HepG2 (cell line): Measurements from ENCODE around the gene TRIM10. TPM values are rescaled to one million over a fixed set of nuclear protein-coding genes. Genes with fewer than 3 reads are reported as not detected.

Experiments
- CCDC6 ChIP-seq: sonication (generic); formaldehyde crosslinking; IDR thresholded peaks from 2 replicates; pipeline ENCODE4 v1.8.1; 2022; ENCODE audit warnings: mild to moderate bottlenecking, missing genetic modification reagents, moderate library complexity
- CHD2 ChIP-seq: IDR thresholded peaks from 2 replicates; pipeline ENCODE4 v1.6.1; 2011; ENCODE audit warnings: low read depth, low read length, improper control_type of control experiment
- CHD4 ChIP-seq: fragments of 200-600 bp; sonication (generic); IDR thresholded peaks from 2 replicates; pipeline ENCODE4 v1.7.0; 2017; ENCODE audit warnings: mild to moderate bottlenecking, low read length, borderline replicate concordance
- CREBL2 ChIP-seq: sonication (generic); formaldehyde crosslinking; IDR thresholded peaks from 2 replicates; pipeline ENCODE4 v1.8.1; 2023; ENCODE audit warnings: missing genetic modification reagents, mild to moderate bottlenecking, borderline replicate concordance
- ISX ChIP-seq: sonication (generic); formaldehyde crosslinking; conservative IDR thresholded peaks from 2 replicates; pipeline ENCODE4 v1.5.0; 2020; ENCODE audit warnings: missing genetic modification reagents
- MAFK ChIP-seq, 2 experiments: IDR thresholded peaks in 1 of 2; conservative IDR thresholded peaks in 1 of 2; 2 replicates each; pipeline ENCODE4 v1.6.1; 2011; ENCODE audit warnings: improper control_type of control experiment in 2 of 2, low read length in 2 of 2
- MEF2D ChIP-seq: sonication (generic); formaldehyde crosslinking; IDR thresholded peaks from 2 replicates; pipeline ENCODE4 v1.5.1; 2020; ENCODE audit warnings: mild to moderate bottlenecking, missing genetic modification reagents
- NBN ChIP-seq: fragments of 450-650 bp; conservative IDR thresholded peaks from 2 replicates; pipeline ENCODE4 v1.6.1; 2017
- NFE2L1 ChIP-seq: sonication (generic); formaldehyde crosslinking; IDR thresholded peaks from 2 replicates; pipeline ENCODE4 v1.4.0; 2020; ENCODE audit warnings: missing genetic modification reagents, mild to moderate bottlenecking, borderline replicate concordance
- NONO ChIP-seq, 2 experiments: fragments of 450-650 bp in 1 of 2; sonication (generic) in 1 of 2; formaldehyde crosslinking in 1 of 2; IDR thresholded peaks in 1 of 2; conservative IDR thresholded peaks in 1 of 2; 2 replicates each; pipeline versions ENCODE4 v1.6.1 to v1.8.0; 2017 to 2022; ENCODE audit warnings: mild to moderate bottlenecking in 1 of 2, missing genetic modification reagents in 1 of 2, moderate library complexity in 1 of 2
- PTBP1 ChIP-seq: fragments of 200-400 bp; formaldehyde crosslinking; IDR thresholded peaks from 2 replicates; pipeline ENCODE4 v1.6.1; 2018; ENCODE audit warnings: low read length, low read depth; ENCODE audit not compliant: poor library complexity, severe bottlenecking
- REPIN1 ChIP-seq: sonication (generic); formaldehyde crosslinking; IDR thresholded peaks from 2 replicates; pipeline ENCODE4 v1.8.0; 2022; ENCODE audit warnings: missing genetic modification reagents, low read depth, mild to moderate bottlenecking, borderline replicate concordance
- RORA ChIP-seq: sonication (generic); formaldehyde crosslinking; IDR thresholded peaks from 2 replicates; pipeline ENCODE4 v1.5.0; 2020; ENCODE audit warnings: mild to moderate bottlenecking, missing genetic modification reagents, moderate library complexity
- ZC3H13 ChIP-seq: sonication (generic); formaldehyde crosslinking; IDR thresholded peaks from 2 replicates; pipeline ENCODE4 v1.8.1; 2023; ENCODE audit warnings: mild to moderate bottlenecking, missing genetic modification reagents, moderate library complexity
- ZFP82 ChIP-seq: sonication (generic); formaldehyde crosslinking; IDR thresholded peaks from 2 replicates; pipeline ENCODE4 v1.5.1; 2020; ENCODE audit warnings: mild to moderate bottlenecking, missing genetic modification reagents, borderline replicate concordance
- ZNF230 ChIP-seq: sonication (generic); formaldehyde crosslinking; IDR thresholded peaks from 2 replicates; pipeline ENCODE4 v1.4.0; 2020; ENCODE audit warnings: mild to moderate bottlenecking, missing genetic modification reagents
- ZNF468 ChIP-seq: sonication (generic); formaldehyde crosslinking; IDR thresholded peaks from 2 replicates; pipeline ENCODE4 v1.8.0; 2022; ENCODE audit warnings: mild to moderate bottlenecking, moderate library complexity, missing genetic modification reagents
- ZNF543 ChIP-seq: sonication (generic); formaldehyde crosslinking; IDR thresholded peaks from 2 replicates; pipeline ENCODE4 v1.4.0; 2020; ENCODE audit warnings: mild to moderate bottlenecking, missing genetic modification reagents
- ZSCAN31 ChIP-seq: sonication (generic); formaldehyde crosslinking; IDR thresholded peaks from 2 replicates; pipeline ENCODE4 v1.5.0; 2020; ENCODE audit warnings: low read depth, mild to moderate bottlenecking, missing genetic modification reagents
- polyA plus RNA-seq, 8 experiments: library from polyadenylated mRNA; depleted of rRNA in 3 of 8; stranded (reverse) in 7 of 8; unstranded in 1 of 8; fragments of >200 nt; fragmentation: Illumina TruSeq in 4 of 8; extraction: Trizol in 4 of 8; gene quantifications; 2 replicates each; pipeline versions ENCODE4 v1.2.1 to v1.2.3, GENCODE V29; 2011 to 2016; ENCODE audit warnings: low read depth in 4 of 8, missing spikeins in 1 of 8, mixed read lengths in 1 of 8; ENCODE audit not compliant: insufficient read depth in 1 of 8
- total RNA-seq, 5 experiments: library from RNA; depleted of rRNA; stranded (reverse); fragments of >200 nt; fragmentation: Illumina TruSeq; extraction: Trizol; gene quantifications; 2 replicates each; pipeline ENCODE4 v1.2.3, GENCODE V29; 2016; ENCODE audit warnings: low read depth in 1 of 5
- TF ChIP-seq, protein P1 (sequence below): sonication (generic); formaldehyde crosslinking; IDR thresholded peaks from 2 replicates; pipeline ENCODE4 v1.9.0; 2021; ENCODE audit warnings: missing genetic modification reagents, borderline replicate concordance
- TF ChIP-seq, protein P2 (sequence below): sonication (generic); formaldehyde crosslinking; IDR thresholded peaks from 2 replicates; pipeline ENCODE4 v1.5.1; 2020; ENCODE audit warnings: mild to moderate bottlenecking, missing genetic modification reagents, borderline replicate concordance

Gene TRIM10
- total and polyA plus RNA-seq, 2 of the 13 experiments (the other 11 are each of a cell fraction or from before 2014, with no cell fraction given) = 4.1 to 6.8 TPM

DNA sequence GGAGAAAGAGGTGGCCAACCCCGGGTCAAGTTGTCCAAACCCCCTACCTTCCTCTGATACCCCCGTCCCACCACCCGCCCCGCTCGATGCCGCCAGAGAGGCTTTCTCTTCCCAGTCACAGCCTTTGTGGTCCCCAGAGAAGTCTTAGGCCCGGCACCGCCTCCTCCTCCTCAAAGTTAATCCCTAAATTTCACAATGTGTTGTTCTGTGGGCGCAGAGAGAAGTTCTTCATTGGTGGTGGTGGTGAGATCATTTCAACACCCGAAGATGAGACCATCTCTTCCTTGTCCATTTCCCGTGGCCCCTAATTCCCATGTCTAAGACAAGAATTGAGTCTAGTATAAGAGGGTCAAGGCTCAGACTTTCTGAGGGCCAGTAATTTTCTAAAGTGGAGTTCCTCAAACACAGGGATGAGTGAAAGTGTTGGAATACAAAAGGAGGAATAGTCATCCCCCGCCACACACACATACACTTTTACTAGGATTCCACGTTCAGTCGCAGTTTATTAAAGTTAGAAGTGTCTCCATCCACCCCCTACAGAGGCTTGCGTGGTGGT lies 58.5 kb downstream of the TRIM10 start (continued):
- TF ChIP-seq, protein P1, sequence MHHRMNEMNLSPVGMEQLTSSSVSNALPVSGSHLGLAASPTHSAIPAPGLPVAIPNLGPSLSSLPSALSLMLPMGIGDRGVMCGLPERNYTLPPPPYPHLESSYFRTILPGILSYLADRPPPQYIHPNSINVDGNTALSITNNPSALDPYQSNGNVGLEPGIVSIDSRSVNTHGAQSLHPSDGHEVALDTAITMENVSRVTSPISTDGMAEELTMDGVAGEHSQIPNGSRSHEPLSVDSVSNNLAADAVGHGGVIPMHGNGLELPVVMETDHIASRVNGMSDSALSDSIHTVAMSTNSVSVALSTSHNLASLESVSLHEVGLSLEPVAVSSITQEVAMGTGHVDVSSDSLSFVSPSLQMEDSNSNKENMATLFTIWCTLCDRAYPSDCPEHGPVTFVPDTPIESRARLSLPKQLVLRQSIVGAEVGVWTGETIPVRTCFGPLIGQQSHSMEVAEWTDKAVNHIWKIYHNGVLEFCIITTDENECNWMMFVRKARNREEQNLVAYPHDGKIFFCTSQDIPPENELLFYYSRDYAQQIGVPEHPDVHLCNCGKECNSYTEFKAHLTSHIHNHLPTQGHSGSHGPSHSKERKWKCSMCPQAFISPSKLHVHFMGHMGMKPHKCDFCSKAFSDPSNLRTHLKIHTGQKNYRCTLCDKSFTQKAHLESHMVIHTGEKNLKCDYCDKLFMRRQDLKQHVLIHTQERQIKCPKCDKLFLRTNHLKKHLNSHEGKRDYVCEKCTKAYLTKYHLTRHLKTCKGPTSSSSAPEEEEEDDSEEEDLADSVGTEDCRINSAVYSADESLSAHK (CRISPR knock-in tag) = no peak
- TF ChIP-seq ZNF230 (CRISPR knock-in tag) = 0 out of 2 replicates have a peak, but pooled peaks have one; percentile 2
- no peak for TF ChIP-seq RORA (CRISPR knock-in tag)
- TF ChIP-seq ZFP82 (CRISPR knock-in tag) = no peak
- TF ChIP-seq ZNF543 = no peak
- no peak; the same call in 1 of the 2 replicates for TF ChIP-seq CHD4
- TF ChIP-seq MAFK (conservative IDR thresholded peaks at IDR 0.05 in 1 of 2, IDR thresholded peaks at IDR 0.05 in 1 of 2; ENCODE audit: low read length in 2 of 2) = no peak
- no peak for TF ChIP-seq ZSCAN31 (CRISPR knock-in tag)
- TF ChIP-seq CCDC6 = no peak
- TF ChIP-seq, protein P2, sequence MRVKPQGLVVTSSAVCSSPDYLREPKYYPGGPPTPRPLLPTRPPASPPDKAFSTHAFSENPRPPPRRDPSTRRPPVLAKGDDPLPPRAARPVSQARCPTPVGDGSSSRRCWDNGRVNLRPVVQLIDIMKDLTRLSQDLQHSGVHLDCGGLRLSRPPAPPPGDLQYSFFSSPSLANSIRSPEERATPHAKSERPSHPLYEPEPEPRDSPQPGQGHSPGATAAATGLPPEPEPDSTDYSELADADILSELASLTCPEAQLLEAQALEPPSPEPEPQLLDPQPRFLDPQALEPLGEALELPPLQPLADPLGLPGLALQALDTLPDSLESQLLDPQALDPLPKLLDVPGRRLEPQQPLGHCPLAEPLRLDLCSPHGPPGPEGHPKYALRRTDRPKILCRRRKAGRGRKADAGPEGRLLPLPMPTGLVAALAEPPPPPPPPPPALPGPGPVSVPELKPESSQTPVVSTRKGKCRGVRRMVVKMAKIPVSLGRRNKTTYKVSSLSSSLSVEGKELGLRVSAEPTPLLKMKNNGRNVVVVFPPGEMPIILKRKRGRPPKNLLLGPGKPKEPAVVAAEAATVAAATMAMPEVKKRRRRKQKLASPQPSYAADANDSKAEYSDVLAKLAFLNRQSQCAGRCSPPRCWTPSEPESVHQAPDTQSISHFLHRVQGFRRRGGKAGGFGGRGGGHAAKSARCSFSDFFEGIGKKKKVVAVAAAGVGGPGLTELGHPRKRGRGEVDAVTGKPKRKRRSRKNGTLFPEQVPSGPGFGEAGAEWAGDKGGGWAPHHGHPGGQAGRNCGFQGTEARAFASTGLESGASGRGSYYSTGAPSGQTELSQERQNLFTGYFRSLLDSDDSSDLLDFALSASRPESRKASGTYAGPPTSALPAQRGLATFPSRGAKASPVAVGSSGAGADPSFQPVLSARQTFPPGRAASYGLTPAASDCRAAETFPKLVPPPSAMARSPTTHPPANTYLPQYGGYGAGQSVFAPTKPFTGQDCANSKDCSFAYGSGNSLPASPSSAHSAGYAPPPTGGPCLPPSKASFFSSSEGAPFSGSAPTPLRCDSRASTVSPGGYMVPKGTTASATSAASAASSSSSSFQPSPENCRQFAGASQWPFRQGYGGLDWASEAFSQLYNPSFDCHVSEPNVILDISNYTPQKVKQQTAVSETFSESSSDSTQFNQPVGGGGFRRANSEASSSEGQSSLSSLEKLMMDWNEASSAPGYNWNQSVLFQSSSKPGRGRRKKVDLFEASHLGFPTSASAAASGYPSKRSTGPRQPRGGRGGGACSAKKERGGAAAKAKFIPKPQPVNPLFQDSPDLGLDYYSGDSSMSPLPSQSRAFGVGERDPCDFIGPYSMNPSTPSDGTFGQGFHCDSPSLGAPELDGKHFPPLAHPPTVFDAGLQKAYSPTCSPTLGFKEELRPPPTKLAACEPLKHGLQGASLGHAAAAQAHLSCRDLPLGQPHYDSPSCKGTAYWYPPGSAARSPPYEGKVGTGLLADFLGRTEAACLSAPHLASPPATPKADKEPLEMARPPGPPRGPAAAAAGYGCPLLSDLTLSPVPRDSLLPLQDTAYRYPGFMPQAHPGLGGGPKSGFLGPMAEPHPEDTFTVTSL = no peak
- 0 out of 2 replicates have a peak, but pooled peaks have one; percentile 9 for TF ChIP-seq ZC3H13 (CRISPR knock-in tag)
- TF ChIP-seq CREBL2 (CRISPR knock-in tag) = no peak
- no peak for TF ChIP-seq REPIN1 (CRISPR knock-in tag)
- no peak for TF ChIP-seq ISX
- no peak for TF ChIP-seq NFE2L1 (CRISPR knock-in tag)
- TF ChIP-seq NBN = no peak
- TF ChIP-seq ZNF468 = no peak
- peak; percentile 17 for TF ChIP-seq PTBP1
- no peak for TF ChIP-seq CHD2
- TF ChIP-seq MEF2D (CRISPR knock-in tag) = no peak
- no peak for TF ChIP-seq NONO (IDR thresholded peaks at IDR 0.05)
- TF ChIP-seq NONO (CRISPR knock-in tag; conservative IDR thresholded peaks at IDR 0.05) = no peak
